ENCODE data around the gene MRPL53.

MRPL53 gene

DNA sequence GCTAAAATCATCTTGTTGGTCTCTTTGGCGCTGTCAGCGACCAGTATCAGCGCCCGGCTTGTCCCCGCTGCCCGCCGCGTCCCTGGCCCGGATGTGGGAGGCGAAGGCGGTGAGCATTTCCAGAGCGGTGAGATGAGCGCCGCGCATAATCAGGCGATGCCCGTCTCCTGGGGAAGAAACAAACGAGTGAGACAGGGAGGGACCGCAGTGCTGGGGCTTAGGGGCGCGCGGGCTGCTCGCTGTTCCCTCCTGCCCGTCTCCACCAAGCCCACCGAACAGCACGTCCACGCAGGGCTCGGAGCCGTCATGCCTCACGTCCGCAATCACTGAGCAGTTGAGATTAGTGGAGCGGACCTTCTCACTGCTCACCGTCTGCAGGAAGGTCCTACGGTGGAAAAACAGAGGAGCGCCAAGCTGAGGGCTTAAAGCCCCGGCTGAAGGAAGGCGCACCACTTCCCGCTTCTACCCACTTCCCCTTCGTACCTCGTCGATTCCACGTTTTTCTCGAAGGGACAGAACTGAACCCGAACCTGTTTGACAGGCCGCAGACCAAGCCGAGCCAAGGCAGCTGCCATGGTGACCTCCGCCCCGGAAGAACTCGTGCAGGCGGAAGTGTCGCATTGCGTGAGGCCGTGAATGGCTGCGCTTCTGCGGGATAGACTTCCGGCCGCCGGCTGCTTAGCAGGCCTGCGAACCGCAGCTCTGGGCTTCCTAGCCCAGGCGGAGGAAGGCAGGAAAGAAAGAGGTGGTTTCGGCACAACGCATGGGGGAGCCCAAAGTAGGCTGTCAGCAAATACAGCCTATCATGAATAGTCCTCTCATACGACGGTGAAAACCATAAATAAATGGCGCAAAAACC lies at the start of gene MRPL53:
Gene MRPL53, minus strand, starts transcription at position 595 of the 859 bp plus-strand sequence. Its CDS starts 20 bp downstream, at position 575.
- DNase-seq (ENCODE audit: low read depth), result peak; percentile 94

DNA sequence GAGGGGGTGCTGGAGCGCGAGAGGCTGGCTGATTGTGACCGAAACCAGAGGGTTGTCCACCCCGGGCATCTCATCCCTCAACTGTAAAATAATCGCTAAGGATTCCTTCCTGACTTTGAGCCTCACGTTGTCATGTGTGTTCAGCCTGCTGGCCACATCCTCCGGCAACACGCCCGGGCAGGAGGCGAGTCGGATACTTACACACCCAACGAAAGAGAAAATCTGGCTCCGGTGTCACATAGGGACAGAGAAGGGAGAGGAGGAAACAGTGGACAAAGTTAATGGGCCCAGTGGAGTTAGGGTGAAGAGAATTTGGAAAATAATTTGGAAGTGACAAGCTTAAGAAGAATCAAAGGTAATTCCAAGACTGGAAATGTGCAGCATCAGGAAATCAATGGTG lies 44.2 kb upstream of the MRPL53 start:
- no peak for DNase-seq (ENCODE audit: low read depth)

DNA sequence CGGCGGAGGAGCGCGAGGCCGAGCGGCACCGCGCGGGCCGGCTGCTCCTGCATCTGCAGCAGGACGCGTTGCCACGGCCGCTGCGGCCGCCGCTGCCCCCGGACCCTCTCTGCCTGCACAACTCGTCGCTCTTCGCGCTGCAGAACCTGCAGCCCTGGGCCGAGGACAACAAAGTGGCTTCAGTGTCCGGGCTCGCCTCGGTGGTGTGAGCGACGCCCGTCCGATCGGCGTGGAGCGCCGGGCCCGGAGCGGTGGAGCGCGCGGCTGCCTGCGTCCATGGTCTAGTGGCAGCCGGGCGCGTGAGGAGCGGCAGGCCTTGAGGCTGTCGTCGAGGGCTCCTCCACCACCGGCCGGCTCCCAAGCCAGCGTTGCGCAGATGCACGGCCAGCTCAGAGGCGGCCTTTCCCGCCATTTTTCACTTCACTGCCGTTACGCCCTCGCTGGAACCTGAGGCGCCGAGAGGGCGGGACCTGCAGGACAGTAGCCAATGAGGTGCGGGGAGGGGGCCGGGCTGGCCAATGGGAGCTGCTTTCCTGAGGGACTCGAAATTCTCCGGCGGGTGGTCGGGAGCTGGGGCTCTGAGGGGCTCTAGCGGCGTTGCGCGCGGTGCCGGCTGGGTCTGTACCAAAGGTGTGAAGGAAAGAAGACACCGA lies 43.6 kb upstream of the MRPL53 start:
- DNase-seq (ENCODE audit: low read depth), result no peak

DNA sequence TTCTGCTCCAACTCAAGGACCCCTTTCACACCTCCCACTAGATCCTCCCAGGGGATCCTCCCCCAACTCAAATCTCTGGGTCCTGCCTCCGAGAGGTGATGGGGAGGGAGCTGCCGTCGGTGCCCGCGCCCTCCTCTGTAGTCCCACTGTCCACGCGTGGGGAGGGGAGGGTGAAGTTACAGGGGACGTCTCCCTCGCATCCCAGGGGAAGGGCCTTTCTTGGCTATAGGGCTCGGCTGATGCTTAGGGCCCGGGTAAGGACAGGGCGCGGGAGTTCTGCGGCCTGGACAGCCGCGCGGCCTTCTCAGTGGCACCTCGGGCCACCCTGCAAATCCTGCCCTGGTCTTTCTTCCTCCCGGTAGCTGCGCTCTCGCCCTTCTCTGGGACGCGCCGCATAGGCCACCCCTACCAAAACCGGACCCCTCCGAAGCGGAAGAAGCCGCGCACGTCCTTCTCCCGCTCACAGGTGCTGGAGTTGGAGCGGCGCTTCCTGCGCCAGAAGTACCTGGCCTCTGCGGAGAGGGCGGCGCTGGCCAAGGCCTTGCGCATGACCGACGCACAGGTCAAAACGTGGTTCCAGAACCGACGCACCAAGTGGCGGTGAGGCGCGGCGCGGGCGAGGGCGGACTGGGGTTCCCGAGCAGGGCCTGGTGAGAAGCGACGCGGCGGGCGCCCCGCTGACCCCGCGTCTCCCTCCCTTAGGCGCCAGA lies 42.9 kb upstream of the MRPL53 start:
- no peak for DNase-seq (ENCODE audit: low read depth)

GRCh38 chr2:74514368-74515270 lies 42.1 kb upstream of the MRPL53 start, which contains the start of gene TLX2:
Gene TLX2, plus strand, starts transcription at chr2:74514450. Its CDS starts 357 bp downstream, at chr2:74514807.
- DNase-seq (ENCODE audit: low read depth), result peak; percentile 32

GRCh38 chr2:74513605-74514367 lies 41.3 kb upstream of the MRPL53 start:
- DNase-seq (ENCODE audit: low read depth), result no peak

- DNase-seq (ENCODE audit: low read depth), result no peak
Observed at GRCh38 chr2:74512744-74513604, 40.5 kb upstream of the MRPL53 start.

- peak; percentile 38 for DNase-seq (ENCODE audit: low read depth)
Observed at GRCh38 chr2:74511104-74511989, 38.9 kb upstream of the MRPL53 start.

- no peak for DNase-seq (ENCODE audit: low read depth)
Observed at GRCh38 chr2:74510272-74510671, 37.8 kb upstream of the MRPL53 start.

- DNase-seq (ENCODE audit: low read depth), result peak; percentile 85
Observed at GRCh38 chr2:74507926-74508520, 35.5 kb upstream of the MRPL53 start.

DNA sequence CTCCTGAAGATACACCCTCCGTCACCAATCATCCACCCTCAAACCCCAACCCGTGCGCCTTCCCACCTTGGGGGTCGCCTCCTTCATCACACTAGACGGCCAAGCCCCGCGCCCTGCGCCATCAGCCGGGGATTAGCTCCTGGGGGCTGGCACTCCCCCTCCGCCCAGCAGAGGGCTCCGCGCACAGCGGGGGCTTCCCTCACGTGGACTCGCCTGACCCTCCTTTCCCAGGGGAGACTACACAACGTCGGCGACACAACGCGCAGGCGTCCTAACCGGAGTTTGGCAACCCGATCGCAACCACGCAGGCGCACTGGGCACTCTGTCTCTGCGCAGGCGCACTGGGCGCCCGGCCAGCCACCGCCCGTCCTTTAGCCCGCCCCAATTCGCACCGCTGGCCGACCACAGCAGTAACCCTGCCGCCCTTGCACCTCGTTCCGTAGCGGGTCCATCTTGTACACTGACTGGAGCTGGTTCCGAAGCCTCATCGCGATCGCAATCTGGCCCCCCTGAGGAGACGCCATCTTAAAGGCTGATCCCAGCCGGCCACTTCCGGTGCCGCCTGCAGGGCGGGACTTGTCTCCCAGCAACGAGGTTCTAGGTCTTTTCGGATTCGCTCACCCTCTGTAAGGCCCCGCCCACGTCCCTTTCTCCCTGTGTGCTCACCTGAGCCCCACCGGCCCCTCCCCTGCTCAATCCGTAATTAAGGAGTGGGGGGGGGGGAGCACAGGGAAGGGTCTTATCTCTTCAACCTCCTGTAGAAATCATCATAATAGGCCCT lies 34.9 kb upstream of the MRPL53 start, which contains the start of gene PCGF1:
Gene PCGF1, minus strand, starts transcription at position 551 of the 781 bp plus-strand sequence. Its CDS starts 27 bp downstream, at position 524.
- peak; percentile 98 for DNase-seq (ENCODE audit: low read depth)

DNA sequence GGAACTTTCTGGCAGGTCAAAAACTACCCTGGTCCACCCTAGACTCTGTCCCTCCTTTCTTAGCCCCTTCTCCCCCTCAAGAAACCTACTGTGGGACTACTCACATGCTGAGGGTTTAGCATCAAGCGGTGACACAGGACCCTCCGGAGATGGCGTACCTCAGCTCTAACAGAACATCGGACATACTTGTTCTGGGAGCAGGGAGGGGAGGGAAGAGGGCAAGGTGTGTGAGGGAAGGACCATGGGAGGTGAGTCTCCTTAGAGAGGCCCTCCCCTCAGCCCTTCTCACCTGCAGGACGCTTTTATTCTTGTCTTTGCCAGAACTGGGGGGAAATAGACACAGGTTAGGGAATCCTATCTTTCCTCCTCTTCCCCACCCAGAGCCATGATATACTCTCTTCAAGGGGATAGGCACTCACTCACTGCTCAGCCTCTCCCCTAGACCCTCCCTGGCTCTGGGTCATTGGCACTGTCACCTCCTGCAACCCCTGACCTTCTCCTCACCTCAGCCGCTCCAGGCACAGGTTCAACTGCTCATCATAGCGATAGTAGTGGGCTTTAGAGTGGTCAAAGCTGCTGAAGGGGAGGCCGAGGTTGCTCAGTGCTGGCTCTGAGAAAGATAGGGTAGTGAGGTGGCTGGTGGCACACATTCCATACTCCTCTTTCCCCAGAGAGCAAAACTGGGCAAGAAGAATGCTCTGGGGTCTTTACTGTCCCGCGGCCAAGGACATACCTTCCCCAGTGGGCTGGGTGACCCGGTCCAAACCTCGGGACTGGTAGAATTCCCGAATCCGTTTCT lies 33.2 kb upstream of the MRPL53 start:
- DNase-seq (ENCODE audit: low read depth), result no peak

- no peak for DNase-seq (ENCODE audit: low read depth)
Observed at GRCh38 chr2:74504591-74504990, 32.1 kb upstream of the MRPL53 start.

- DNase-seq (ENCODE audit: low read depth), result no peak
Observed at GRCh38 chr2:74503506-74504475, 31.3 kb upstream of the MRPL53 start.

Measured in EH (cell line).